T-helper 2 cell treated with Interferon-gamma antibody and Interleukin-4, amounts not matched to agents 5 μg/mL and 100 μg/mL, for 36 hours (primary cell): Measurements from ENCODE around the gene ALDH4A1.
"Not testable (repeated sequence)": the region's sequence is repeated elsewhere in the genome, so short reads cannot be mapped to it uniquely, and the experiment has no call there.

Experiments used
- DNase-seq: peaks from one replicate; pipeline ENCODE4 v3.0.0; 2021; ENCODE audit warnings: low spot score
- H3K27ac Mint-ChIP-seq: one replicate; pipeline ENCODE4 v1.8.0; 2021; ENCODE audit warnings: mild to moderate bottlenecking, mixed read lengths
- H3K27me3 Mint-ChIP-seq: one replicate; pipeline ENCODE4 v1.8.0; 2021; ENCODE audit warnings: low read depth, mixed read lengths
- H3K36me3 Mint-ChIP-seq: one replicate; pipeline ENCODE4 v1.8.0; 2021; ENCODE audit warnings: low read depth, mixed read lengths
- H3K4me1 Mint-ChIP-seq: one replicate; pipeline ENCODE4 v1.8.0; 2021; ENCODE audit warnings: low read depth, mixed read lengths
- H3K4me3 Mint-ChIP-seq: one replicate; pipeline ENCODE4 v1.8.0; 2022; ENCODE audit warnings: mild to moderate bottlenecking, moderate library complexity, mixed read lengths
- H3K9me3 Mint-ChIP-seq: one replicate; pipeline ENCODE4 v1.8.0; 2021; ENCODE audit warnings: mixed read lengths

Gene ALDH4A1

DNA sequence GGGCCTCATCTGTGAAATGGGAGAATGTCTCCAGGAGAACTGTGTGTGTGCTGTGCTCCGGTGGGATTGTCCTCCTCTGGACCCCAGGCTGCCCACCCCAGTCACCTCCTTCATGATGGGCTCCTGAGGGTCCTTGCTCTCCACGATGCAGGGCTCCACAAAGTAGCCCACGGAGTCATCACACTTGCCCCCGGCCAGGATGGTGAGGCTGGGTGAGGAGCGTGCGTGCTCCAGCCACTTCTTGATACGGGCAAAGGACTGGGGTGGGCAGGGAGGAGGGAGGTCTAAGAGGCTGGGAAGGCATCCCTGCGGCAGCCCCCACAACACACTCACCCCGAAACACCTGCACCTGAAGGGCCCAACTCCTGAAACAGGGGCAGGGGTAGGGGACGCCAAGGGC, 26.1 kb downstream of the ALDH4A1 start:
- Mint-ChIP-seq H3K9me3 (no peaks in the 10 kb centered on the region), H3K4me3 (no peak overlapping the region), H3K27me3 (no peaks in the 10 kb centered on the region), H3K27ac (no peak overlapping the region), H3K36me3 (no peaks in the 10 kb centered on the region), H3K4me1 (no peaks in the 10 kb centered on the region)
- DNase-seq: no peak

DNA sequence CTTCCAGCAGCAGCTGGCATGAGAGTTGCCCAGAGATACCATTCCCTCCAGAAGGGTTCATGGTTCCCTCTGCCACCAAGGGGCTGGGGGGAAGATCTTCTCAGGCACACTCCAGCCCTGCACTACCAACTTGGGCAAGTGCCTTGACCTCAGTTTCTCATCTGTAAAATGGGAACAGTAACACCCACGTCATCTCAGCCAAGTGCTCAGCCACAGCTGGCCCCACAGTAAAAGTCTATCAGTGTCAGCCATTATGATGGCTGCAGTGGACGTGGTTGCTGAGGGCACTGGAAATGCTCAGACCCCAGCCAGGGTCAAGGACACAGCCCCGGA, 26.6 kb downstream of the ALDH4A1 start:
- Mint-ChIP-seq H3K4me3 (no peak overlapping the region), H3K36me3 (no peaks in the 10 kb centered on the region), H3K27ac (no peak overlapping the region), H3K27me3 (no peaks in the 10 kb centered on the region), H3K4me1 (no peaks in the 10 kb centered on the region), H3K9me3 (no peaks in the 10 kb centered on the region)
- DNase-seq: no peak

DNA sequence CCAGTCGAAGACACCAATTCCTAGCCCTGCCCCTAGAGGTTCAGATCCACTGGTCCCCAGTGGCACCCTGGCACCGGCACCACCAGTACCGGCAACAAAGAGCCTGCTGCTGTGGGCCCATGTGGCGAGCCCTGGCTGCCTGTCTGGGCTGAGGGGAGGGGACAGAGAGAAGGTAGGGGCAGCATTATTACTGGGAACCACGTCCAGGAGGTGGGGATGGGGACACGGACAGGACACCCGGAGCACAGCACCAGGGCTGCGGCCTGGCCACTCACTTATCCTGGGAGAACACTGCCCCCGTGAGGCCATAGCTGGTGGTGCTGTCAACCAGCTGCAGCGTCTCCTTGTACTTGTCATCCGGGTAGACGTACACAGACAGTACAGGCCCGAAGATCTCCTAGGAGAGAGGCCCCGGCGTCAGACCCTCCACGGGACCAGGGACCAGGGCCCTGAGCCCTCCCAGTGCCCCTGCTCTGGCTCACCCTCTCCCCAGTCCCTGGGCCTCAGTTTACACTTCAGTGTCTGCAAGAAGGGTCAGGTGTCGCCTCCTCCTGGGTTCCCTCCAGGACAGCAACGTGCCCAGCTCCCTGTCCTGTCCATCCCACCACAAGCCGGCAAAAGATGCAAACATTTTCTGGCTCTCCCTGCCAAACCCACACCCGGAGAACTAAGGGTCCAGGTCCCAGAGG, 27.1 kb downstream of the ALDH4A1 start:
- H3K36me3 Mint-ChIP-seq: no peaks in the 10 kb centered on the region
- DNase-seq: peak; percentile 45
- H3K4me1 Mint-ChIP-seq: no peaks in the 10 kb centered on the region
- H3K9me3 Mint-ChIP-seq: no peaks in the 10 kb centered on the region
- H3K4me3 Mint-ChIP-seq: no peak overlapping the region
- no peak overlapping the region for H3K27ac Mint-ChIP-seq
- no peaks in the 10 kb centered on the region for H3K27me3 Mint-ChIP-seq

DNA sequence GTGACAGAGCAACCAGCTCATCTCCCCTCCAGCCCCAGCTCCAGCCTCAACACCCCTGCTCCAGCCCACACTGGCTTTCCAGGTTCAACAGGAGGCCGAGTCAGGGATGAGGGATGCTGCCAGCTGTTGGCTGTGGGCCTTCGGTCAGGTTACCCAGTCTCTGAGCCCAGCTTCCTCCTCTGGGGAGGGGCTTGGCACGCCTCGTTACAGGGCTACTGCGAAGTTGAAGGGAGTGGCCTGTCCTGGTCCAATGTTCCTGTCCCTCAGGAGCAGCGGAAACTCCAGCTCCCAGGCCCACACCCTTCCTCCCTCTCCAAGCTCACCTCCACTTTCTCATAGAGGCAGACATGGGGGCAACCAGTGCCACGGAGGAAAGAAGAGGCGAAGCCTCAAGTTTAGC, 27.8 kb downstream of the ALDH4A1 start:
- no peaks in the 10 kb centered on the region for H3K4me1 Mint-ChIP-seq
- H3K4me3 Mint-ChIP-seq: no peak overlapping the region
- H3K27me3 Mint-ChIP-seq: no peaks in the 10 kb centered on the region
- H3K36me3 Mint-ChIP-seq: no peaks in the 10 kb centered on the region
- H3K27ac Mint-ChIP-seq: no peak overlapping the region
- DNase-seq: no peak
- no peaks in the 10 kb centered on the region for H3K9me3 Mint-ChIP-seq

DNA sequence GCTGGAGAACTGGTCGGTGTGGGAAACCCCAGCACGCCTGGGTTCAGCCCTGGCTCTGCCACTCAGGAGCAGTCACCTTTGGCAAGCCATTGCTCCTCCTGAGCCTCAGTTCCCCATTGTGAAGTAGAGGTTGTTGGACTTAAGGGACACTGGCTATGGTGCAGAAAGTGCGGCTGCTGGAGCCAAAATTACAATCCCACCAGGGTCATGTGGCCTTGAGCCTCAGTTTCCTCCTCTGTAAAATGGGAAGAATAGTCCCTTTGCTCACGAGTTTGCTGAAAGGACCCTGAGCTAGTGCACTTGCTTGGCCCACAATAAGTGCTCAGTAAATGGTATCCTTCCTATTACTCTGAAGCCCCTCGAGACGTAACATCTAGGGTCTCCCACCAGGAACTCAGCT, 28.3 kb downstream of the ALDH4A1 start:
- no peaks in the 10 kb centered on the region for H3K4me1 Mint-ChIP-seq
- H3K27me3 Mint-ChIP-seq: no peaks in the 10 kb centered on the region
- DNase-seq: no peak
- no peaks in the 10 kb centered on the region for H3K9me3 Mint-ChIP-seq
- no peak overlapping the region for H3K4me3 Mint-ChIP-seq
- no peak overlapping the region for H3K27ac Mint-ChIP-seq
- H3K36me3 Mint-ChIP-seq: no peaks in the 10 kb centered on the region

DNA sequence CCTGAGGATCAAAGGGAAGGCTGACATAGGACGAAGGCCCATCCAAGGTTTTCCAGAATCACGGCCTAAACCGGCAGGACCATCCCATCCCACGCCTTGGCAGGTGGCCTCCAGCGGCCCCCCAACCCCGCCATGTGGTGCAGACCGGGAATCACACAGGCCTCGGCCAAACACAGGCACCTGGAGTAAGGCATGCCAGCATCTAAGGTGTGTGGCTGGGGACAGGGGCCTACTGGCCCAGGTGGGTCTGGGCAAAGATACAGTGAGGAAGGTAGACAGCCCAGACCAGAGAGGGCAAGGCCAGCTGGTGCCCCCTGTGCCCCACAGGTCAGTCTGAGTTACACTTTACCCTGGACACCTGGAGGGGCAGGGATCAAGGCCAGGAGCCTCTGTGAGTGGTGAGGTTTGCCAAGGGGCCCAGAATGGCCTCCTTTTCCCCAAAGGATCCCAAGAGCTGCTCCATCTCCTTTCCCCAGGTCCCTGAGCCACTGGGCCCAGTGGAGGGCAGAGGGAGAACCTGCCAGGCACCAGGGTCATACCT, 30.2 kb downstream of the ALDH4A1 start:
- no peaks in the 10 kb centered on the region for H3K27me3 Mint-ChIP-seq
- H3K9me3 Mint-ChIP-seq: no peaks in the 10 kb centered on the region
- no peaks in the 10 kb centered on the region for H3K36me3 Mint-ChIP-seq
- no peak overlapping the region for H3K4me3 Mint-ChIP-seq
- no peak for DNase-seq
- no peak overlapping the region for H3K27ac Mint-ChIP-seq
- no peaks in the 10 kb centered on the region for H3K4me1 Mint-ChIP-seq

DNA sequence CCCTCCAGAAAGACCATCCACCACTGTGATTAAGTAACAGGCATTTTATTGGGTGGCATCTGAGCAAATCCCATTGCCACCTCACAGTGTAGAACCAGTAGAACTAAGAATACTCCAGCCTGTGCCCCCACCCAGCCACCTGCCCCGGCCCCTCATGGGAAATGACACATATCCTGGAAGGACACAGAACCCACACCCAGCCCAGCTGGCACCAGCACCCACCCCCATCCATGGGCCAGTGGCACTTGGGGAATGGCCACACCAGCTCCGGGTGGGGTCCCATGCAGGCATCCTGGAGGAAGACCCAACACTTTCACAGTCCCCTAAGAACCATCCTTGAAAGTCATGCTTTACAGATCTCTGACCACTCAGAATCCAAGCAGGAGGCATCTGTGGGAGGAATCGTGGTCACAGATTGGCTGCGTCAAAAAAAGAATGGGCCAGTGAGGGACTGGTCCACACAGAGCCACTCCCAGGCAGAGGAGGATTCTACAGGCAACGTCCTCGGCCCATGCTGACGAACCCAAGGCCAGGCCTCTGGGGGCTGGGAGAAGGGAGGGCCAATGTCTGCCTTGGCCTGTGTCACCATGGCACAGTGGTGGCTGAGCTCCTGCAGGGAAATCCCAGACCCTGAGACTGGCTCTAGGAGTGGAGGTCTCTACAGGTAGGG, 30.8 kb downstream of the ALDH4A1 start:
- Mint-ChIP-seq H3K27ac (no peak overlapping the region), H3K4me3 (no peak overlapping the region)

DNA sequence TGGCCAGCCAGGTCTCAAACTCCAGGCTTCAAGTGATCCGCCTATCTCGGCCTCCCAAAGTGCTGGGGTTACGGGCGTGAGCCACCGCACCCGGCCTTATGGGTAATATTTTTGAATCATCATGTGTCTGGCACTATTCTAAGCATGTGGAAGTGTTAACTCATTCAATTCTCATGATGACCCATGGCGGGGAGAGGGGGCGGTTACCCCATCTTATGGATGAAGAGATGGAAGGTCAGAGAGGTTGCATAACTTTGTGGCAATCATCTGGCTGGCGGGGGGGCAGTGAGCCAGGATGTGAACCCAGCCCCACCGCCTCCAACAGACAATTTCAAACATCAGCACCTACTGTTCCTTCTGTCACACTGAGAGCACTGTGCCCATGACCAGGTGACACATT, 31.4 kb downstream of the ALDH4A1 start:
- Mint-ChIP-seq H3K36me3 (no peaks in the 10 kb centered on the region), H3K27me3 (peaks cover 5% of the 10 kb centered on the region), H3K4me1 (no peaks in the 10 kb centered on the region), H3K27ac (no peak overlapping the region), H3K9me3 (no peaks in the 10 kb centered on the region), H3K4me3 (no peak overlapping the region)
- DNase-seq: no peak

More for the DNA sequence above, 30.8 kb downstream of the ALDH4A1 start:
- no peaks in the 10 kb centered on the region for H3K36me3 Mint-ChIP-seq
- H3K4me1 Mint-ChIP-seq: no peaks in the 10 kb centered on the region
- no peaks in the 10 kb centered on the region for H3K9me3 Mint-ChIP-seq
- no peak for DNase-seq
- peaks cover 4% of the 10 kb centered on the region for H3K27me3 Mint-ChIP-seq

DNA sequence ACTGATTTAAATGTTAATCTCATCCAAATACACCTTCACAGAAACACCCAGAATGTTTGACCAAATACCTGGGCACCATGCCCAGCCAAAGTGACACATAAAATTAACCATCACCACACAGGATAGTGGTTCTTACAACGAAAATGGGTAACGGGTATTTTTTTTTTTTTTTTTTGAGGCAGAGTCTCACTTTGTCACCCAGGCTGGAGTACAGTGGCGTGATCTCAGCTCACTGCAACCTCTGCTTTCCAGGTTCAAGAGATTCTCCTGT, 31.8 kb downstream of the ALDH4A1 start:
- H3K4me3 Mint-ChIP-seq, H3K9me3 Mint-ChIP-seq, DNase-seq, H3K27me3 Mint-ChIP-seq, H3K27ac Mint-ChIP-seq, H3K36me3 Mint-ChIP-seq, H3K4me1 Mint-ChIP-seq: not testable (repeated sequence)

DNA sequence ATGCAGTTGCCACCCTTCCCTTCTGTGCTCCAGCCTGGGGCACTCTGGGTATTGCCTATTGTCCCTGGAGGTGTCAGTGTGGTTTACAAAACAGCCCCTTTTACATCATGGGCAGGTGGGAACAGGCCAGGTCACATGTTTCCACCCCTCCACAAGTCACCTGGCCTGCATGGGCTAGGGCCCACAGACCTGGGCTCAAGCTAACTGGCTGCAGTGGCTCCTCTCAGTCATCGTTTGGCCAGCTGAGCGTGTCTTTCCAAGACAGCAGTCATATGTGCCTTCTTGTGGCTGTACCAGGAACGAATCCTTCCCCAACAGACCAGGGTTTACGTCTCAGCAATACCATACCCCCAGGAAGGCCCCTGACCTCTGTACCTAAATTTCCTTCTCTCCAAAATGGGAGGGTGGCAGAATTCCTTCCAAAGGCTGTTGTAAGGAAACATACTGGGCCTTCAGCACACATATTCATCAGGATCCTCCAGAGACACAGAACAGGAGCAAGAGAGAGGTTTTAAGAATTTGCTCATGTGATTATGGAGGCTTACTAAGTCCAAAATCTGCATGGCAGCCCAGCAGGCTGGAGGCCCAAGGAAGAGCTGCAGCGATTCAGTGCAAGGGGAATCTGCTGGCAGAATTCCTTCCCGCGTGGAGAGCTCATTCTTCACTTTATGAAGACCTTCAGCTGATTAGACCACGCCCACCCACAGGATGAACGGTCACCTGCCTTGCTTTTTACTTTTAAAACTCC, 32.3 kb downstream of the ALDH4A1 start:
- Mint-ChIP-seq H3K4me1 (no peaks in the 10 kb centered on the region), H3K9me3 (no peaks in the 10 kb centered on the region), H3K36me3 (no peaks in the 10 kb centered on the region), H3K4me3 (no peak overlapping the region), H3K27ac (no peak overlapping the region), H3K27me3 (peaks cover 5% of the 10 kb centered on the region)
- DNase-seq: no peak

DNA sequence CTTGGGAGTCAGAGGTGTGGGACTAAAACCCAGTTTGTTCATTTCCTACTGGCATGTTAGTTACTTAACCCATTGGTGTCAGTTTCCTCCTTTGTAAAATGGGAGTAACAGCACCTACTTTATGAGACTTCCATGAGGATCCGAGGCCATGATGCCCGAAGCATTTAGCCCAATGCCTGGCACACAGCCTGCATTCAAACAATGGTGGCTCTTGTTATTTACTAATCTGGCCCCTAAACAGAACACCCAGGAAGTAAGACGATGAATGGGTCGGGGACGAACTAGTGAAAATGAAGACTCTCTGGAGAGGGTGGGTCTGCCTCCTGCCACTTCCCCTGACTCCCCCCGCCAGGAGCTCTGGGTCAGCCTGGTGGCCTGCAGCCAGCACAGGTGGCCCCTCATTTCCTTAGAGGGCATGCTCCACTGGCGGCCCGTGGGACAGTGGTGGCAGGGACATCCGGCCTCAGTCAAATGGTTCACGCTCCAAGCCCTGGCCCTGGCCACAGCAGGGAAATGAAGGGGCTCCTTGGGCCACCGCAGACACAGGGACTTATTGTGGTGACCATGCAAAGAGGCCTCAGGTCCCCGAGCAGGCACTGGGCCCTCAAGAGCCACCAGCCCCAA, 33.4 kb downstream of the ALDH4A1 start:
- Mint-ChIP-seq H3K36me3 (no peaks in the 10 kb centered on the region), H3K27ac (no peak overlapping the region), H3K4me1 (no peaks in the 10 kb centered on the region), H3K27me3 (peaks cover 5% of the 10 kb centered on the region), H3K4me3 (no peak overlapping the region), H3K9me3 (no peaks in the 10 kb centered on the region)
- DNase-seq: no peak

DNA sequence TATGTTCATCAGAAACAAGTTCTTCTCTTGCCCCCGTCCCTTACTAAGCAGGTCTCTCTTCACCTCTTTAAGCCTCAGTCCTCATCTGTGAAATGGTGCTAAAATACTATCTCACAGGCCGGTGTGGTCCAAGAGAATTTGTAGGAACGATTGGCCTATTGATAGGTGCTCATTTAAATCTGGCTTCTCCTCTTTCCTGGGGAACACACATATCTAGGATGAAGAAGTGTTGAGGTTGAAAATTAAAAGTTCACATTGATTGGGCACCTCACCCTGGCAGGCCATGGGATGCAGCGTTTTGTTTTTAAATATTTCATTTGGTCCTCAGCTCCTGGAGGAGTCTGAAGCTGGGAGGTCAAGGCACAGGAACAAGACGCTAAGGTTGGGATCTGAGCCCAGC, 34.0 kb downstream of the ALDH4A1 start:
- Mint-ChIP-seq H3K4me3 (no peak overlapping the region), H3K27ac (no peak overlapping the region), H3K4me1 (no peaks in the 10 kb centered on the region), H3K9me3 (no peaks in the 10 kb centered on the region), H3K27me3 (peaks cover 5% of the 10 kb centered on the region), H3K36me3 (no peaks in the 10 kb centered on the region)
- DNase-seq: no peak

DNA sequence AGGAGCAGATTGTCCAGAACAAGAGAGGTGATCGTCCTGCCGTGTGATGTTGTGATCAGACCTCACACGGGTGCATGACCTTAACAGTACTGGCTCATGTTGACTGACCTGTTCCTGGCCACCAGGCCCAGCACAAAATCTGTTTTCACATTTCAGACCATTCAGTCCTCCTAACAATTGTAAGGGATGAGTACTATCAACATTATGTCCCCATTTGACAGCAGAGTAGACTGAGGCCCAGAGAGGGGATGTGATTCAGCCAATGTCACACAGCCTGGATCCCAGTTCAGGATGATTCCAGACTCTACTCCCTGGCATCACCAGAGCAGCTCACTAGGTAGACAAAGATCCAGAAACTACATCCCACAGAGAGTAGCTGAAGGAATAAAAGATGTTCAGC, 35.5 kb downstream of the ALDH4A1 start:
- no peak overlapping the region for H3K27ac Mint-ChIP-seq
- H3K4me1 Mint-ChIP-seq: no peaks in the 10 kb centered on the region
- H3K9me3 Mint-ChIP-seq: no peaks in the 10 kb centered on the region
- no peak for DNase-seq
- no peak overlapping the region for H3K4me3 Mint-ChIP-seq
- H3K27me3 Mint-ChIP-seq: peaks cover 5% of the 10 kb centered on the region
- no peaks in the 10 kb centered on the region for H3K36me3 Mint-ChIP-seq

DNA sequence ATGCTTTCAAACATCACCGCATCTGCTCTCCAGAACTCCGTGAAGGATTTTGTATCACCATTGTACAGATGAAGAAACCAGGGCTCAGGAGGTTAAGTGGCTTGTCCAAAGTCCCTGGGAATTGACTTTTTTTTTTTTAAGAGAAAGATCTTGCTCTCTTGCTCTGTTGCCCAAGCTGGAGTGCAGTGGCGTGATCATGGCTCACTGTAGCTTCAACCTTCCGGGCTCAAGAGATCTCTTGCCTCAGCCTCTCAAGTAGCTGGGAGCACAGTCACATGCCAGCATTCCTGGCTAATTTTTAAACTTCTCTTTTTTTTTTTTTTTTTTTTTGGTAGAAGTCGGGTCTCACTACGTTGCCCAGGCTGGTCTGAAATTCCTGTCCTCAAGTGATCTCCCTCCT, 36.0 kb downstream of the ALDH4A1 start:
- Mint-ChIP-seq H3K27ac (no peak overlapping the region), H3K9me3 (no peaks in the 10 kb centered on the region), H3K4me1 (no peaks in the 10 kb centered on the region), H3K36me3 (no peaks in the 10 kb centered on the region), H3K27me3 (peaks cover 5% of the 10 kb centered on the region), H3K4me3 (no peak overlapping the region)
- no peak for DNase-seq
